Ovary (tissue), 9 donors: ENCODE data around the gene RASSF10. TPM values are rescaled to one million over a fixed set of nuclear protein-coding genes. Genes with fewer than 3 reads are reported as not detected.

Source experiments
- DNase-seq, 5 donors: peaks; one replicate each; pipeline ENCODE4 v3.0.0-alpha.2; 2019 to 2020
- H3K27ac ChIP-seq, 2 donors: fragments of 200-600 bp; one replicate each; pipeline versions ENCODE4 v1.5.1 to v1.8.0; 2019 to 2022
- H3K27me3 ChIP-seq: fragments of 200-600 bp; one replicate; pipeline ENCODE4 v1.8.0; 2022
- H3K36me3 ChIP-seq: fragments of 200-600 bp; sonication (generic); one replicate; pipeline ENCODE4 v1.5.1; 2019
- H3K4me1 ChIP-seq: one replicate; pipeline ENCODE4 v1.8.1; 2013; ENCODE audit warnings: mild to moderate bottlenecking, moderate library complexity; ENCODE audit not compliant: insufficient read depth
- H3K4me3 ChIP-seq: fragments of 200-600 bp; sonication (generic); one replicate; pipeline ENCODE4 v1.5.1; 2017
- H3K9me3 ChIP-seq, 2 donors: fragments of 200-600 bp in 1 of 2; sonication (generic) in 1 of 2; one replicate each; pipeline versions ENCODE4 v1.5.1 to v1.8.1; 2013 to 2019; ENCODE audit warnings: mild to moderate bottlenecking in 1 of 2, moderate library complexity in 1 of 2
- CTCF ChIP-seq, 3 donors: fragments of 450-650 bp in 2 of 3; fragments of 200-600 bp in 1 of 3; IDR thresholded peaks; one replicate each; pipeline versions ENCODE4 v1.5.1 to v1.8.0; 2016 to 2022; ENCODE audit warnings: antibody characterized with exemption in 3 of 3, mild to moderate bottlenecking in 1 of 3
- EP300 ChIP-seq: sonication (generic); formaldehyde crosslinking; IDR thresholded peaks from one replicate; pipeline ENCODE4 v1.6.1; 2017; ENCODE audit warnings: antibody characterized with exemption
- POLR2A ChIP-seq: fragments of 450-650 bp; IDR thresholded peaks from one replicate; pipeline ENCODE4 v1.6.1; 2017; ENCODE audit warnings: antibody characterized with exemption, mild to moderate bottlenecking, moderate library complexity
- WGBS, 3 donors: extraction: QIAGEN DNeasy Blood & Tissue Kit in 1 of 3; methylation state at CpG; one replicate each; pipeline versions ENCODE4 v1.1.5 to v1.1.7; 2013 to 2017; 5-methylcytosine and 5-hydroxymethylcytosine counted together
- intact Hi-C, 4 donors: fragments of 100-400 bp; cut with DNase I; formaldehyde crosslinking; loops; one replicate each; pipeline versions ENCODE4 v1.11.0 to v1.15.1; 2022 to 2023
- polyA plus RNA-seq, 2 donors: library from polyadenylated mRNA; stranded (reverse); fragments of 200-250 nt in 1 of 2; fragments of 350-450 nt in 1 of 2; fragmentation: Illumina TruSeq in 1 of 2; extraction: RNeasy Lipid Tissue Mini Kit (QIAGEN cat#74804) in 1 of 2; gene quantifications; one replicate each; pipeline ENCODE4 v1.2.3, GENCODE V29; 2013 to 2014
- total RNA-seq, 7 donors: library from RNA; depleted of rRNA in 2 of 7; stranded (reverse); fragments of >200 nt in 2 of 7; fragmentation: NEBNext Ultra II Directional in 3 of 7; extraction: Animal tissue kit (Norgen Biotek cat#: 25700) in 3 of 7; gene quantifications; one replicate each; pipeline versions ENCODE4 v1.1.0 to v1.2.4, GENCODE V29; 2016 to 2023
- donor health status: DM: no; HTN: no; CAD: no; lungs with moderate emphysema.
- donor health status: DM: no; HTN: no; CAD: no.
- donor health status: Bipolar disorder and iron deficiency.
- donor health status: DM: yes; HTN: yes; CAD: no.
- donor health status: DM: no; HTN: no; CAD: no.
- donor health status: DM: yes; HTN: yes; CAD: no.

Gene RASSF10
- total and polyA plus RNA-seq, 9 donors: 0.36 to 3.8 (median 0.72) TPM; not detected in 3

GRCh38 chr11:12993626-12994025, 15.5 kb upstream of the RASSF10 start:
- no peak overlapping the region for H3K27ac ChIP-seq
- no peaks in the 10 kb centered on the region for H3K36me3 ChIP-seq
- no peaks in the 10 kb centered on the region for H3K9me3 ChIP-seq
- intact Hi-C loops: loop anchor here in 1 of 4 donors (1.0 kb wide), 1 partner anchor 24 kb away; no protein-coding TSS in a partner anchor
- DNase-seq: no peak
- TF ChIP-seq POLR2A (no peak), EP300 (no peak), CTCF (IDR thresholded peaks at IDR 0.05) (no peak)
- WGBS, 3 donors: 56 to 75% (median 69%) methylated on average over 1 of the region's 1 CpG
- no peaks in the 10 kb centered on the region for H3K4me1 ChIP-seq
- H3K27me3 ChIP-seq: no peaks in the 10 kb centered on the region
- H3K4me3 ChIP-seq: no peak overlapping the region

- no peaks in the 10 kb centered on the region for H3K9me3 ChIP-seq
- no peaks in the 10 kb centered on the region for H3K4me1 ChIP-seq
- no peak overlapping the region for H3K4me3 ChIP-seq
- no peak for TF ChIP-seq CTCF (IDR thresholded peaks at IDR 0.05)
- no peak for TF ChIP-seq EP300
- no peak for TF ChIP-seq POLR2A
- WGBS, 3 donors: 68 to 79% (median 72%) methylated on average over 2 of the region's 2 CpGs
- no peaks in the 10 kb centered on the region for H3K36me3 ChIP-seq
- H3K27me3 ChIP-seq: no peaks in the 10 kb centered on the region
- no peak for DNase-seq
- H3K27ac ChIP-seq: no peak overlapping the region
- intact Hi-C loops: loop anchor here in 1 of 4 donors (1.0 kb wide), 1 partner anchor 23 kb away; no protein-coding TSS in a partner anchor
These were observed 14.6 kb upstream of the RASSF10 start for GRCh38 chr11:12994476-12994875.

- intact Hi-C loops: no loop called here
- Histone ChIP-seq H3K36me3 (no peaks in the 10 kb centered on the region), H3K27me3 (no peaks in the 10 kb centered on the region), H3K4me3 (no peak overlapping the region), H3K4me1 (no peaks in the 10 kb centered on the region), H3K27ac (no peak overlapping the region), H3K9me3 (no peaks in the 10 kb centered on the region)
- DNase-seq: no peak
- TF ChIP-seq POLR2A (no peak), CTCF (IDR thresholded peaks at IDR 0.05) (no peak), EP300 (no peak)
These were observed 13.9 kb upstream of the RASSF10 start for GRCh38 chr11:12995188-12995587.

- H3K4me1 ChIP-seq: no peaks in the 10 kb centered on the region
- no peak overlapping the region for H3K4me3 ChIP-seq
- DNase-seq: no peak
- H3K27ac ChIP-seq: no peak overlapping the region
- intact Hi-C loops: no loop called here
- no peaks in the 10 kb centered on the region for H3K9me3 ChIP-seq
- no peaks in the 10 kb centered on the region for H3K27me3 ChIP-seq
- TF ChIP-seq CTCF (IDR thresholded peaks at IDR 0.05) (no peak), POLR2A (no peak), EP300 (no peak)
- H3K36me3 ChIP-seq: no peaks in the 10 kb centered on the region
These were observed 13.3 kb upstream of the RASSF10 start for GRCh38 chr11:12995823-12996222.

- 81 to 85% (median 83%) methylated on average over 1 of the region's 1 CpG for WGBS, 3 donors
- intact Hi-C loops: no loop called here
- no peak for DNase-seq
- Histone ChIP-seq H3K9me3 (no peaks in the 10 kb centered on the region), H3K36me3 (no peaks in the 10 kb centered on the region), H3K4me3 (no peak overlapping the region), H3K27ac (no peak overlapping the region), H3K27me3 (no peaks in the 10 kb centered on the region), H3K4me1 (no peaks in the 10 kb centered on the region)
- no peak for TF ChIP-seq POLR2A
- TF ChIP-seq EP300: no peak
- TF ChIP-seq CTCF (IDR thresholded peaks at IDR 0.05): no peak
These were observed 11.9 kb upstream of the RASSF10 start for GRCh38 chr11:12997168-12997567.
